ENCODE data around the gene GSTO1.

GSTO1 gene

GRCh38 chr10:104314591-104315485 lies 60.1 kb downstream of the GSTO1 start:
- TF ChIP-seq ZBTB7A (IDR thresholded peaks at IDR 0.05; ENCODE audit: low read depth) (no peak), TEAD4 (IDR thresholded peaks at IDR 0.05) (no peak)

DNA sequence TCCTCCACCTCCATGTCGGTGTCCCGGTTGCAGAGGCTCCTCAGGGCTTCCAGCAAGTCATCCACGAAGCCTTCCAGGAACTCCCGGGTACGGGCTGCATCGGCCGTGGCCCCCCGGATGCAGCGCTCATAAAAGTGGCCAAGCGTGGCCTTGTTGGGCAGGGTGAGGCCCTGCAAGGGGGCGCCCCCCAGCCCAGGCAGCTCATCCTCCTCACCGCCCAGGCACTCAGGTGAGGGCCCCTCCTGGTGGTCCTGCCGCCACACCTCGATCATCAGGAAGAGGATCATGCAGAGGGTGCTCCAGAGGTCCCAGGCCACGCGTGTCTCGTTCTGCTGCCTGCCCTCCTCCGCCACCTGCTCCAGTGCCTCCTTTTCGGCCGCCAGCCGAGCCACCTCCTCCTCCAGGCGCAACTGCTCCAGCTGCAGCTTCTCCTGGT lies 60.8 kb downstream of the GSTO1 start:
- TF ChIP-seq FOXM1 (IDR thresholded peaks at IDR 0.05; ENCODE audit: borderline replicate concordance, low read depth) (no peak), YY1 (IDR thresholded peaks at IDR 0.05; ENCODE audit: low read depth) (no peak), EP300 (IDR thresholded peaks at IDR 0.05; ENCODE audit: borderline replicate concordance) (no peak), CREB1 (IDR thresholded peaks at IDR 0.05; ENCODE audit: low read depth) (no peak), TCF12 (IDR thresholded peaks at IDR 0.05; ENCODE audit: low read depth) (no peak), TEAD4 (IDR thresholded peaks at IDR 0.05) (no peak), REST (IDR thresholded peaks at IDR 0.05; ENCODE audit: low read depth) (no peak)

DNA sequence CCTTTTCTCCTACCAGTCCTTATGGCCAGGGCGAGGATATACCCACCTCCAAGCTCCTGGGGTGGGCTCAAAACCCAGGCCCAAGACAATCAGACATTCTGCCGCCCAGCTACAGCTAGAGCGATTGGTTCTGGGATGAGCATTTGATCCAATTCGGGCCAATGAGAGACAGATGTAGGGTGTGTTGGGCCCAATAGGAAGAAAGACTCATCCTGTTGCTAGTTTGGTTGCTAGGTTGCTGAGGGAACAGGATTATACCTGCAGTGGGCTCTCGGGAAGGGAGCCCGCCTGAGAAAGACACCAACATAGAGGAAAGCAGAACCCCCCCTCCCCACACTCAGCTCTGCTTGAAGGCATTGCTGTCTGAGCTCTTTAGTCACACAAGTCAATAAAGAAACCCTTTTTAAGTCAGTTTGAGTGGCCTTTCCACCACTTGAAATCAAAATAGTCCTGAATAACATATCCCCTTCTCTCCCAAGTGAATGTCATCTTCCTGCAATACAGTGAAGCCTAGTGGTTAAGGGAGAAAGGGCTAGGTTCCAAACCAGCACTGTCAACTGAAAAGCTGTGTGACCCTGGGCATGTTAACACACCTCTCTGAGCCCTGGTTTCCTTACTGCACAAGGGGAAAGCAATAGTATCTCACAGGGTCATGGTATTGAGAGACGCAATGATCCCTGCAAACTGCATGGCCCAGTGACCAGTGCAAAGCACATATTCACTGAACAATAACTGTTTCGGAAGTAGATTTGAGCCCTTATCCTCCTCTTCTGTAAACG lies 61.8 kb downstream of the GSTO1 start:
- TF ChIP-seq YY1 (IDR thresholded peaks at IDR 0.05; ENCODE audit: low read depth) (no peak), ZBTB7A (IDR thresholded peaks at IDR 0.05; ENCODE audit: low read depth) (no peak), TEAD4 (IDR thresholded peaks at IDR 0.05) (no peak), TCF12 (IDR thresholded peaks at IDR 0.05; ENCODE audit: low read depth) (no peak), EP300 (IDR thresholded peaks at IDR 0.05; ENCODE audit: borderline replicate concordance) (no peak), CREB1 (IDR thresholded peaks at IDR 0.05; ENCODE audit: low read depth) (no peak), EGR1 (IDR thresholded peaks at IDR 0.05) (no peak), NFIC (IDR thresholded peaks at IDR 0.05) (no peak), REST (IDR thresholded peaks at IDR 0.05; ENCODE audit: low read depth) (no peak), CEBPB (IDR thresholded peaks at IDR 0.05) (no peak), RAD21 (IDR thresholded peaks at IDR 0.05; ENCODE audit: low read depth) (no peak), FOXM1 (IDR thresholded peaks at IDR 0.05; ENCODE audit: borderline replicate concordance, low read depth) (no peak), TAF1 (IDR thresholded peaks at IDR 0.05; ENCODE audit: low read depth) (no peak), USF1 (IDR thresholded peaks at IDR 0.05) (no peak)
- TF ChIP-seq, protein P1, sequence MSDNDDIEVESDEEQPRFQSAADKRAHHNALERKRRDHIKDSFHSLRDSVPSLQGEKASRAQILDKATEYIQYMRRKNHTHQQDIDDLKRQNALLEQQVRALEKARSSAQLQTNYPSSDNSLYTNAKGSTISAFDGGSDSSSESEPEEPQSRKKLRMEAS (IDR thresholded peaks at IDR 0.05), result no peak

All from Ishikawa (cell line).